Left lobe of liver (tissue), 2 donors: Measurements from ENCODE around the gene RGL2. TPM values are rescaled to one million over a fixed set of nuclear protein-coding genes. Genes with fewer than 3 reads are reported as not detected.
"Not testable (repeated sequence)": the region's sequence is repeated elsewhere in the genome, so short reads cannot be mapped to it uniquely, and the experiment has no call there.

Experiments used
- ATAC-seq: fragments of 200-7000 bp; cut with Tn5 transposase; one replicate; pipeline ENCODE4 v1.9.1; 2020; ENCODE audit warnings: mild to moderate bottlenecking, moderate library complexity
- DNase-seq: peaks from one replicate; pipeline ENCODE4 v3.0.0-alpha.2; 2020; ENCODE audit warnings: low spot score
- total RNA-seq: library from RNA; stranded (reverse); gene quantifications from one replicate; pipeline ENCODE4 v1.2.1, GENCODE V29; 2021
- donor health status: DM: no; HTN: no; CAD: no; lungs with moderate emphysema.
- donor health status: DM: no; HTN: yes; CAD: no.

RGL2 gene
- total RNA-seq, 1 donor from 2014 or later, result 19.7 TPM

DNA sequence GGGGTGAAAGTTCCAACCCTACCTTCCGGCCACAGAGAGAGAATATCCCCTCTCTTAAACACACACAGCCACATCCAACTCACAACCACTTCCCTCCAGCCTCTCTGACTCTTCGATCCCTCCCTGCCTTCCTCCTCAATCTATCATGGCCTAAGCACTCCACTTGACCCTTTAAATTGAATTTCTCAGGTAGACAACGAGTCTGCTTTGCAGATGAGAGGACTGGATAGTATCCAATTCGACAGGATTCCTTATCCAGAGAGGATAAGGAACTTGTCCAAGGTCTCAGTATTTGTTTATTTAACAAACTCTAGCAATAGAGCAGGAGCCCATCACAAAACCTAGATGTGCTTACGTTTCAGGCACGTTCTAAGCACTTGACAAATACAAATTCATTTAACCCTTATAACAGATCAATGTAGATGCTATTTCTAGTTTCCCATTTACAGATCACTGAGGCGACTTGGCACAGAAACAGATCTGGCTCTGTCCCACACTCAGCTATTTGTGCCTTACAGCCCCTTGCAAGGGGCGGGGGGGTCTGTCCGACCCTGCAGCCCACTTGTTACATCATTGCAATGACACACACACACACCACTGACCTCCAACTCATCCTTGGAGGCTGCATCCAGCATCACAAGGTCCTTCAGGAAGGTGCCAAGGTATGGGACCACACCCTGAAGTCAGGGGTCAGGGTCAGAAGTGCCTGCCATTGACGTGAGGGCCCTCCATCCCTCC lies 4.5 kb downstream of the RGL2 start:
- no peak for DNase-seq
- no peak for ATAC-seq

DNA sequence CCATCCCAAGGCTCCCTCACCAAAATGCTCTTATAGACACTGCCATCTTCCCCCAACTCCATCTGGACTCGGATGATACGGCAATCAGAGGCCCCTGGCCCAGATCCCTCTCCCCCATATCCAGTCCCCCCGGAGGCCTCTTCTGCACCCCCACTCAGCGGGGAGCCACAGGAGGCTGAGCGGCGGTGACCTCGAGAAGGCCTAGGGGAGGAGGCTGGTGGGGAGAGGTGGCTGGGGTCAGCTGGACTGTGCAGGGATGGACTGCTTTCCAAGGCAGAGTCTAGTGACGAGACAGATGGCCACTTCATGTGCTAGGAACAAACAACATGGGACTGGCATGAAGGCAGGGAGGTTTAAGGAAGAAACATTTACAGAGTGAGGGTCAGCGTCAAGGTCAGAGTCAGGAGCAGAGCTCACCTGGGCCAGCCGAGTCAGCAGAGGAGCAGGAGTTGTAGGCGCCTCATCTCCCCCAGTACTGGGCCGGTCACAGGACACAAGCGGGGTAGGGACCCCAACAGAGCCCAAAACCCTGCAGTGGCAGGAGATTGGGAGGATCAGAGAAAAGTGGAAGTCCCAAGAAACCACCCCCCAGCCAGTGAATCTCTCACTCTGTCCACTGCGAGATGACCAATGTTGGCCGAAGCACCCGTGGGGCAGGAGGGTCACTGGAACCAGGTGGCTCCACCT lies 5.6 kb downstream of the RGL2 start:
- no peak for ATAC-seq
- DNase-seq, result no peak

GRCh38 chr6:33290459-33290858 lies 8.3 kb downstream of the RGL2 start:
- DNase-seq, result no peak
- no peak for ATAC-seq

- no peak for DNase-seq
- ATAC-seq, result peak; percentile 15
Measured at GRCh38 chr6:33289784-33290315, 8.9 kb downstream of the RGL2 start.

DNA sequence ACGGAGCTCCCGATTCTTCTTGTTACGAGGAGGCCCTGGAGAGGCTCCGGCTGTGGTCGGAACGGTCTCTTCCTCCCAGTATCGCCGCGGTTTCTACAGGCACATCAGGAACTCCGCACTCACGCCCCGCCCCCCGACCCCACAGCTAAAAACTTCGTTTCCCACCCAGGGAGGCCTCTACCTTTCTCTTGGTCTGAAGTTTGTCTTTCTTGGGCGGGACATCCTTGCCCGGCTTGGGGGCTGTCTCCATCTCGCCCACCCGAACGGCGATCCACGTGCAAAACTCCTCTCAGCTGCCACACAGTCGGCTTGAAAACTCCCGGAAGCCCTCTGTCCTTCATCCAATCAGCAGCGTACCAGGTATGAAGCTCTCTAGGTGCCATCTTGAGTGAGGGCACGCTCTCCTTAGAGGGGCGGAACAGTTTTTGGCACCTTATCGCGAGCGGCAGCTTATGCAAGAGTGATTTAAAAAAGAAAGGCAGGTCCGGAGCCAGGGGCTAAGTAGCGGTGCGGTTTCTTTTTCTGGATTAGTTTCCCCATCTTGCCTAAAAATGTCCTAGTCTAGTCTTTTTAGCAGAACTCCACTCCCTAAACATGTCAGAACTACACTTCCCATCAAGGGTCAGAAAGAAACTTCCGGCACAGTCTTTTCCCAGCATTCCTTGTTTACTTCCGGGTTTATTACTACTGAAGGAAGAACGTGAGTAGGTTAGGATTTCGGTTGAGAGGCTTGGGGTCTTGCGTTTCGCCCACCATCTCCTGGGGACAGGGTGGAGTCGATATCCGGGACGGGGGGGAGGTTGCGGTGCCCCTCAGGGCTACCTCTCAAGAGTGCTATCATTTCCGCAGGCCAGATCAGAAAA lies 9.6 kb downstream of the RGL2 start, which contains the start of the genes PFDN6 and WDR46:
Gene PFDN6 (plus strand): TSS at position 681 of the 863 bp plus-strand sequence. CDS start 256 bp downstream, outside the sequence.
Gene WDR46 (minus strand): TSS at position 319 of the 863 bp plus-strand sequence. CDS start 69 bp downstream, at position 250.
- DNase-seq, result peak; percentile 86
- ATAC-seq, result peak; percentile 96

GRCh38 chr6:33288141-33288920 lies 10.4 kb downstream of the RGL2 start:
- ATAC-seq (no peak), DNase-seq (no peak)

- no peak for DNase-seq
- ATAC-seq, result no peak
Measured at GRCh38 chr6:33286946-33287914, 11.5 kb downstream of the RGL2 start.

DNA sequence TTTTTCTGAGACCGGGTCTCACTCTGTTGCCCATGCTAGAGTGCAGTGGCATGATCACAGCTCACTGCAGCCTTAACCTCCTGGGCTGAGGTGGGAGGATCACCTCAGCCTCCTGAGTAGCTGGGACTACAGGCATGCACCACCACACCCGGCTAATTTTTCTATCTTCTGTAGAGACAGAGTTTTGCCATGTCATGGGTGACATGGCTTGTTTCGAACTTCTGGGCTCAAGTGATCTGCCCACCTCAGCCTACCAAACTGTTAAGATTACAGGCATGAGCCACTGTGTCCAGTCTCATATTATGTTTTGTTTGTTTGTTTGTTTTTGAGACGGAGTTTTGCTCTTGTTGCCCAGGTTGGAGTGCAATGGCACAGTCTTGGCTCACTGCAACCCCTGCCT lies 13.5 kb downstream of the RGL2 start:
- DNase-seq, ATAC-seq: not testable (repeated sequence)

- DNase-seq (no peak), ATAC-seq (no peak)
Measured at GRCh38 chr6:33280539-33280938, 18.2 kb downstream of the RGL2 start.

DNA sequence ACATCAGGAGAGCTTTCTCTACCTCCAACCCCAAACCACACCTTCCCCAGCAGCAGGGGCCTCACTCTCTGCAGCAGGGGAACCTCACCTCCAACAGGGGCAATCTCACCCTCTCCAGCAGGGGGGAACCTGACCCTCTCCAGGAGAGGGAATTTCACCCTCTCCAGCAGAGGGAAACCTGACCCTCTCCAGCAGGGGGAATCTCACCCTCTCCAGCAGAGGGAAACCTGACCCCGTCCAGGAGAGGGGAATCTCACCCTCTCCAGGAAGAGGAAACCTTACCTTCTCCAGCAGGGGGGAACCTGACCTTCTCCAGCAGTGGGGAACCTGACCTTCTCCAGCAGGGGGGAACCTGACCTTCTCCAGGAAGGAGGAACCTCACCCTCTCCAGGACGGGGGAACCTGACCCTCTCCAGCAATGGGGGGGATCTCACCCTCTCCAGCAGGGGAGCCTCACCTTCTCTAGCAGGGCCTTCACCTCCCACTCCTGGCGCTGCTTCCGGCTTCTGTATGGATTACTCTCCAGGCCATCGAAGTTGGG lies 18.7 kb downstream of the RGL2 start:
- ATAC-seq (peak; percentile 47), DNase-seq (no peak)

- DNase-seq (no peak), ATAC-seq (peak; percentile 11)
Measured at GRCh38 chr6:33279257-33279695, 19.5 kb downstream of the RGL2 start.

DNA sequence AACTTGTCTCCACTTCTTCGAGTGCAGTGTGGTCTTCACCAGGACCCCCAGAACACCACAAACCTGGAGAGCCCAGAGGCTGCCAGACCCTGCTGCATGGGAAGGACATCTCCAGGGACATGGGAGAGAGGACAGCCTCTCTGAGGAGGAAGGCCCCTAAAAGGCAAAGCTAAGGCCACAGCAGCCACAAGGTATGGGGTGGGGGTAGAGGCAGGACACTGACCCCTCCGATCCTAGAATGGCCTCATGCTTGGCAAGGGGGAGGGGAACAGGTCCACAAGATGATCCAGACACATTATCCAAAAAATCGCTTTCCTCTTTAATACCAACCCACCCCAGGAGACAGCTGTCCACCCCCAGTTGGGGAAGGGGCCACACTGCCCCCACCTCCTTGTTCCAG lies 19.9 kb downstream of the RGL2 start:
- DNase-seq (no peak), ATAC-seq (no peak)

GRCh38 chr6:33278392-33278741 lies 20.4 kb downstream of the RGL2 start:
- no peak for ATAC-seq
- DNase-seq, result no peak

GRCh38 chr6:33277663-33278391 lies 20.9 kb downstream of the RGL2 start:
- no peak for DNase-seq
- ATAC-seq, result no peak

DNA sequence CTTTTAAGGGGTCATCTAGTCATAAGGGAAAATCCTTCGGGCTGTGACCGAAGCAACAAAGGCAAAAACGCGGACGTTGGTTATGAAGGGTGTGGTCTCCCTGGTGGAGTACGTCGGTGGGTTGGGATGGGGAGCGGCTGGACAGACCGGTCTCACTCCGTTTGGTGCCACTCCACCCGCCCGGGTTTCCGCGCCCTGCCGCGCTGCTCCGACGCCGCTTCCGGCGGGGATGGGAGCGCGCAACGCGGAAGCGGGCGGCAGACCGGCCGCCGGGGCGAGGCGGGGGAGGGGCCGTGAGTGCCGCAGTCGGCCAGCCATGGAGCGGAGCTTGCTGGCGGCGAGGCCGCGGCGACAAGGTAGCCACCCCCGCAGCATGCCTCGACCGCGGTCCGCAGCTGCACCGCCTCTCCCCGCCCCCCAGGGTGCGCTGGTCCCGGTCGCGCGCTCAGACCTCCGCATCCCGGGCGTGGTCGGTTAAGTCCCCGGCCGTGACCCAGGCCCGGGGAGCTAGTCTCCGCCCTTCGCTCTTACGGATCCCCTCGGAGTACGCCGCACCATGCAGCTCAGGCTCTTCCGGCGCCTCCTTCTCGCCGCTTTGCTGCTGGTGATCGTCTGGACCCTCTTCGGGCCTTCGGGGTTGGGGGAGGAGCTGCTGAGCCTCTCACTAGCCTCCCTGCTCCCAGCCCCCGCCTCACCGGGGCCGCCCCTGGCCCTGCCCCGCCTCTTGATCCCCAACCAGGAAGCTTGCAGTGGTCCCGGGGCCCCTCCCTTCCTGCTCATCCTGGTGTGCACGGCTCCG lies 21.7 kb downstream of the RGL2 start, which contains the start of gene B3GALT4:
Gene B3GALT4 (plus strand): TSS at position 260 of the 799 bp plus-strand sequence. CDS start 297 bp downstream, at position 557.
- DNase-seq (peak; percentile 59), ATAC-seq (peak; percentile 56)

DNA sequence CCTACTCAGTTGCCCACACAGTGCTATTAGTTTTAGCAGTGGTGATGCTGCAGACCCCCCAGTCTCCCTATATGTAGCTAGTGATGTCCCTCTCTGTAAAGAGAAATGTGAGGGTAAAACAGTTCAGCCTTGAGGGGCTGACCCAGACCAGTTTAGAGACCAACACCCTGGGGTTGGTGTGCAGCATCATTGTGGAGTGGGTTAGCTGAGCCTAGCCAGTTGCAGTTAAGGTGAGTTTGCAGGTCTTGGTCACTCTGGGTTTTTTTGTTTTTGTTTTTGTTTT lies 22.2 kb downstream of the RGL2 start:
- ATAC-seq, result no peak

More for the DNA sequence above, 22.2 kb downstream of the RGL2 start:
- DNase-seq, result no peak
